Right lobe of liver (tissue), 6 donors: Measurements from ENCODE around the gene ANKRD65. TPM values are rescaled to one million over a fixed set of nuclear protein-coding genes. Genes with fewer than 3 reads are reported as not detected.
A peak's percentile ranks its signal among the peaks of the same experiment; 100 is the strongest.
"Not testable (repeated sequence)": the region's sequence is repeated elsewhere in the genome, so short reads cannot be mapped to it uniquely, and the experiment has no call there.

Source experiments
- ATAC-seq, 4 donors: fragments of 200-7000 bp; cut with Tn5 transposase; one replicate each; pipeline ENCODE4 v1.9.1; 2020; ENCODE audit warnings: mild to moderate bottlenecking in 4 of 4, moderate library complexity in 4 of 4
- DNase-seq, 3 donors: peaks; one replicate each; pipeline ENCODE4 v3.0.0-alpha.2; 2020
- H3K27ac ChIP-seq, 3 donors: fragments of 200-600 bp; one replicate each; pipeline ENCODE4 v1.8.0; 2022
- H3K27me3 ChIP-seq, 2 donors: fragments of 200-600 bp; one replicate each; pipeline ENCODE4 v1.8.0; 2022
- H3K36me3 ChIP-seq, 4 donors: fragments of 200-600 bp; sonication (generic) in 1 of 4; one replicate each; pipeline versions ENCODE4 v1.5.1 to v1.8.0; 2017 to 2022; ENCODE audit warnings: control low read depth in 1 of 4
- H3K4me1 ChIP-seq, 4 donors: fragments of 200-600 bp; sonication (generic) in 1 of 4; one replicate each; pipeline versions ENCODE4 v1.5.1 to v1.8.0; 2017 to 2022; ENCODE audit warnings: control low read depth in 1 of 4
- H3K4me3 ChIP-seq, 3 donors: fragments of 200-600 bp; one replicate each; pipeline ENCODE4 v1.8.0; 2022
- H3K9me3 ChIP-seq, 4 donors: fragments of 200-600 bp; sonication (generic) in 1 of 4; one replicate each; pipeline versions ENCODE4 v1.5.1 to v1.8.0; 2017 to 2022; ENCODE audit warnings: control low read depth in 1 of 4
- POLR2A ChIP-seq: fragments of 450-650 bp; IDR thresholded peaks from one replicate; pipeline ENCODE4 v1.6.1; 2017; ENCODE audit warnings: antibody characterized with exemption, mild to moderate bottlenecking
- WGBS: methylation state at CpG from one replicate; pipeline ENCODE4 v1.1.6; 2018; ENCODE audit warnings: low coverage, low lambda C conversion rate; ENCODE audit not compliant: insufficient coverage; ENCODE audit errors: missing lambda C conversion rate; 5-methylcytosine and 5-hydroxymethylcytosine counted together
- intact Hi-C, 2 donors: fragments of 100-400 bp; cut with DNase I; formaldehyde crosslinking; loops; one replicate each; pipeline versions ENCODE4 v1.11.2 to v1.14.1; 2022
- long read RNA-seq: library from polyadenylated mRNA; unstranded; transcript quantifications from one replicate; pipeline ENCODE4 v2.0.0, GENCODE V29; 2019
- total RNA-seq, 6 experiments: library from RNA; depleted of rRNA in 2 of 6; stranded (reverse); fragments of >200 nt in 2 of 6; fragmentation: NEBNext Ultra II Directional in 3 of 6; extraction: Animal tissue kit (Norgen Biotek cat#: 25700) in 3 of 6; gene quantifications; one replicate each; pipeline versions ENCODE4 v1.1.0 to v1.2.4, GENCODE V29; 2016 to 2023
- TF ChIP-seq, protein P1 (sequence below), 4 donors: fragments of 200-600 bp in 3 of 4; fragments of 450-650 bp in 1 of 4; IDR thresholded peaks; one replicate each; pipeline versions ENCODE4 v1.5.1 to v1.8.0; 2016 to 2022; ENCODE audit warnings: antibody characterized with exemption in 4 of 4, mild to moderate bottlenecking in 2 of 4
- donor health status: DM: no; HTN: yes; CAD: no.
- donor health status: DM: no; HTN: no; CAD: no.
- donor health status: DM: no; HTN: no; CAD: no.
- donor health status: DM: no; HTN: yes; CAD: no.
- donor health status: DM: no; HTN: yes; CAD: no.

ANKRD65 gene
- total RNA-seq, result under 1 TPM; 0.19 to 0.89 (median 0.35) TPM
- long read RNA-seq, result 0 reads

DNA sequence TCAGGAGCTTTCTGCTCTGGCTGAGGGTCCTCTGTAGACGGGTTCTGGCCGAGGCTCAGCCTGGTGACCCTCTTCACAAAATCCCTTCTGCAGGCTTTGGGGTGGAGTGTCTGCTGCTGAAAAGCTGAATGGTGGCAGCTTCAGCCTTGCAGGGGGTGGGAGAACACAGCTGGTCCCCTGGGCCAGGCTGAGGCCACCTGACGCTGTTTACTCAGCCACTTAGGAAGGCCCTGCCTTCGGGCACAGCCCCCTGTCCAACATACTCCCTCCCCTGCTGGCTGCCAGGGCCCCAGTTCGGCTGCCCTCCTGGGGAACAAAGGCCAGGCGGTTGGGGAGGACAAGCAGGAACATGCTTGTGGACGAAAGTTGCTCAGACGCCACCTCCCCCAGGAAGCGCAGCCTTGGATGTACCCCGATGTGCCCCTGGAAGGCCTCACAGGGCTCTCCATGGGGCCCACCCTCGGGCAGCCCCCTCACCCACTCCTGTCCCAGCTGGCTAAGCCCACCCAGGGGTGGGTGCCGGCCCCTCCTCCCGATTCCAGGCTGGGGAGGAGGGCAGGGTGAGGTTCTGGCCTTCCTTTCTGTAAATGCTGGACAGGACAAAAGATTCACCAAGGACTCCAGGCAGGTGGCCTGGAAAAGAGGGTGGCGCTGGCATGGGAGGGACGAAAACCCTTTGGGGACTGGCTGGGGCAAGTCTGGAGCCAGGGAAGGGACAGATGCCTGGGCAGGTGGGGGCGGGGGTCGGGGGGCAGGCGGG is at the start of gene ANKRD65:
ANKRD65 (minus strand) TSS at position 130 of the 760 bp plus-strand sequence. CDS start 271 bp downstream, outside the sequence.
- no peak for TF ChIP-seq POLR2A
- TF ChIP-seq, protein P1, sequence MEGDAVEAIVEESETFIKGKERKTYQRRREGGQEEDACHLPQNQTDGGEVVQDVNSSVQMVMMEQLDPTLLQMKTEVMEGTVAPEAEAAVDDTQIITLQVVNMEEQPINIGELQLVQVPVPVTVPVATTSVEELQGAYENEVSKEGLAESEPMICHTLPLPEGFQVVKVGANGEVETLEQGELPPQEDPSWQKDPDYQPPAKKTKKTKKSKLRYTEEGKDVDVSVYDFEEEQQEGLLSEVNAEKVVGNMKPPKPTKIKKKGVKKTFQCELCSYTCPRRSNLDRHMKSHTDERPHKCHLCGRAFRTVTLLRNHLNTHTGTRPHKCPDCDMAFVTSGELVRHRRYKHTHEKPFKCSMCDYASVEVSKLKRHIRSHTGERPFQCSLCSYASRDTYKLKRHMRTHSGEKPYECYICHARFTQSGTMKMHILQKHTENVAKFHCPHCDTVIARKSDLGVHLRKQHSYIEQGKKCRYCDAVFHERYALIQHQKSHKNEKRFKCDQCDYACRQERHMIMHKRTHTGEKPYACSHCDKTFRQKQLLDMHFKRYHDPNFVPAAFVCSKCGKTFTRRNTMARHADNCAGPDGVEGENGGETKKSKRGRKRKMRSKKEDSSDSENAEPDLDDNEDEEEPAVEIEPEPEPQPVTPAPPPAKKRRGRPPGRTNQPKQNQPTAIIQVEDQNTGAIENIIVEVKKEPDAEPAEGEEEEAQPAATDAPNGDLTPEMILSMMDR (IDR thresholded peaks at IDR 0.05), result no peak
- intact Hi-C loops, result no loop called here
- 100% methylated on average over 1 of the region's 18 CpGs for WGBS
- ATAC-seq, result peak in 1 of 4 donors; percentile 17
- H3K36me3 ChIP-seq, result no peaks in the 10 kb centered on the region
- no peaks in the 10 kb centered on the region for H3K27me3 ChIP-seq
- DNase-seq, result peak in 1 of 3 donors; percentile 37
- no peaks in the 10 kb centered on the region for H3K9me3 ChIP-seq
- no peak within 1 kb of the TSS for H3K27ac ChIP-seq
- H3K4me1 ChIP-seq, result no peaks in the 10 kb centered on the region
- H3K4me3 ChIP-seq, result peak within 1 kb of the TSS in 1 of 3 donors; percentile 26

DNA sequence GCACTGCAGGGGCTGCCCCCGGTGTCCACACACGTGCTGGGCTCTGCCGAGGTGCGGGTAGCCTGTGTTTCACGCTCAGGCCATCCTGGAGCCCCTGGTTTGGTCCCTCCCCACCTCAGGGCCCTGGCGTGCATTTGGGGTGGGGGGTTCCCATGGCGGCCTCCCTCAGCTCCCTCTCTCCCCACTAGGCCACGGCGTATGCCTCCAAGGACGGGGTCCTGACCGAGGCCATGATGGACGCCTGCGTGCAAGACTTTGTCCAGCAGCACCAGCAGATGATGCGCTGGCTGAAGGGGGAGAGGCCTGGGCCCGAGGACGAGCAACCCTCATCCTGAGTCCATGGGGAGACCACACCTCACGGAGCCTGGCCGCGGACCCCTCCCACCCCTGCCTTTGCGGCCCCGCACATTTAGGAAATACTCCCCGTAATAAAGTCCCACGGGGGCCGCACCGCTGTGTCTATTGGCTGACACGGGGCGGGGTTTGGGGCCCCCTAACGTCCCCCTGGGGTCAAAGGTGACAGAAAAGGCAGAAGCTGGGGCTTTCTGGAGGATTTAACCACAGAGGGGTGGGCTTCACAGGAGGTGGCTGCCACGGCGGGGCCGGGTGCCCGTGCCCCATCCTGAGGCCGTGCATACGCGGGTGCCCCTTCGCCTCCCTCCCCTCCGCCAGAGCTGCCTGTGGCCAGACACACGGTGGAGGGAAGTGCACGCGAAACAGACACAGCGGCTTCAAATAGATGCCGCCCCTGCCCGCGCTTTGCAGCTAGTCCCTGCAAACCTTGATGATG is 47.3 kb upstream of the ANKRD65 start:
- WGBS, result no CpG with 5 or more reads among the region's 44 CpGs
- H3K9me3 ChIP-seq, H3K27ac ChIP-seq, H3K4me3 ChIP-seq, H3K36me3 ChIP-seq, intact Hi-C loops, ATAC-seq, DNase-seq, H3K27me3 ChIP-seq: not testable (repeated sequence)
- peaks cover 0 to 11% (median 0%) of the 10 kb centered on the region in 4 donors for H3K4me1 ChIP-seq

DNA sequence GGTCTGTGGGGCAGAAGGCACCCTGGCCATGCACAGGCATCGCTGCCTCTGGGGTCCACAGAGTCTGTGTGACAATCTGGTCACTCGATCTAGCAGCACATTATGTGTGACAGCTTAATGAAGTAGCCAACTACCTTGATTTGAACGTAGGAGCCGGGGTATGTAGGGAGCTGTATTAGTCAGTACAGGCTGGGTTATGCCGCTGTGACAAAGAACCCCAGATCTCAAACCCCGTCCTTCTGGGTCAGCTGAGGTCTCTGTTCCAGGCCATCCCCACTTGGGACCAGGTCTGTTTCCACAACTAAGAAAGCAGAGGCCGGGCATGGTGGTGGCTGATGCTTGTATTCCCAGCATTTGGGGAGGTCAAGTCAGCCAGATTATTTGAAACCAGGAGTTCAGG is 42.2 kb upstream of the ANKRD65 start:
- H3K36me3 ChIP-seq, result no peaks in the 10 kb centered on the region
- no peaks in the 10 kb centered on the region for H3K27me3 ChIP-seq
- ATAC-seq, result no peak
- H3K27ac ChIP-seq, result no peak overlapping the region
- TF ChIP-seq, protein P1 (IDR thresholded peaks at IDR 0.05), result no peak
- TF ChIP-seq POLR2A, result no peak
- H3K4me3 ChIP-seq, result no peak overlapping the region
- no peaks in the 10 kb centered on the region for H3K9me3 ChIP-seq
- whole genome bisulfite sequencing, result 84% methylated on average over 6 of the region's 7 CpGs
- intact Hi-C loops, result no loop called here
- no peaks in the 10 kb centered on the region for H3K4me1 ChIP-seq
- DNase-seq, result no peak

DNA sequence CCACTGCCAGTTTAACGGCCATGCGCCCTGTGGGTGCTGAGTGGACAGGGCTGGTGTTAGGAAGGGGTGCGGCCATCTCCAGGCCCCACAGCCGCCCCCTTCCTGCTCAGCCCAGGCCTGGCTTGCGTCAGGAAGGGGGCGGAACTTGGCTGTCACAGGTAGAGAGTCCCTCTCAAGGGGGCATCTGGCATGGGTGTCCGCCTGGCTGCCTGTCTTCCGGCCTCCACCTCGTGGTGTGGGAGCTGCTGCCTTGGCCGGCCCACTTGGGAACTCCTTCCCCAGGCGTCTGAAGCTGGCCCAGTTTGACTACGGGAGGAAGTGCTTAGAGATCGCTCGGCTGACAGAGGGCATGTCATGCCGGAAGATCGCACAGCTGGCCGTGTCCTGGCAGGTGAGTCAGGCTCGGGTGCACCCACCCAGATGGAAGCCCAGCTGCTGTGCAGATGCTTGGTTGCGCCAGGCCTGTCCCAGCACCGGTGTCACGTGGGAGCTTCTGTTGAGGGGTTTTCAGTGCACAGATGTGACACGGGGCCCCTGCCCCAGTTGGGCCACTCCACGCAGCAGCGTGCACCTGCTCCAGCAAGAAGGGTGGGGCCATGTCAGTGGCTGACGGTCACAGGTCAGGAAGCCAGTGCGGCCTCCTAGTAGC is 41.4 kb upstream of the ANKRD65 start:
- Histone ChIP-seq H3K27ac (no peak overlapping the region), H3K27me3 (no peaks in the 10 kb centered on the region), H3K4me3 (no peak overlapping the region), H3K4me1 (no peaks in the 10 kb centered on the region), H3K36me3 (no peaks in the 10 kb centered on the region), H3K9me3 (no peaks in the 10 kb centered on the region)
- peak in 3 of 4 donors; percentile 30 to 32 (median 31) for ATAC-seq
- no peak for DNase-seq
- TF ChIP-seq, protein P1 (IDR thresholded peaks at IDR 0.05), result no peak
- no peak for TF ChIP-seq POLR2A
- intact Hi-C loops, result no loop called here
- 80% methylated on average over 4 of the region's 26 CpGs for WGBS
